ENCODE measurements around the gene TUBGCP2. TPM values are rescaled to one million over a fixed set of nuclear protein-coding genes. Genes with fewer than 3 reads are reported as not detected.

TUBGCP2 gene
- polyA plus RNA-seq, 1 donor (not counting 4 experiments of a cell fraction or from before 2014, with no cell fraction given): 55.8 TPM

- no peaks in the 10 kb centered on the region for H3K9me3 ChIP-seq (ENCODE audit: control insufficient read depth, low read depth, low read length)
- TF ChIP-seq CTCF (optimal IDR thresholded peaks at IDR 0.05 in 1 of 3, IDR thresholded peaks at IDR 0.05 in 1 of 3, conservative IDR thresholded peaks at IDR 0.05 in 1 of 3; ENCODE audit: extremely low read depth in 1 of 3, insufficient read depth in 2 of 3, low read length in 3 of 3) (no peak), EZH2 (IDR thresholded peaks at IDR 0.05; ENCODE audit: low read length) (no peak)
- no peaks in the 10 kb centered on the region for H3K79me2 ChIP-seq (ENCODE audit: control insufficient read depth, insufficient read depth, low read length)
- H3K4me1 ChIP-seq (ENCODE audit: control insufficient read depth, extremely low read depth, insufficient read depth, low read length): no peaks in the 10 kb centered on the region
- H2AFZ ChIP-seq (ENCODE audit: control insufficient read depth, low read length): no peak overlapping the region
- H4K20me1 ChIP-seq (ENCODE audit: control insufficient read depth, extremely low read depth, insufficient read depth, low read length): no peaks in the 10 kb centered on the region
- DNase-seq (ENCODE audit: low read depth, low spot score) (no peak), FAIRE-seq (no peak)
- no peak overlapping the region for H3K4me3 ChIP-seq (ENCODE audit: control insufficient read depth in 2 of 3, extremely low read depth in 1 of 3, insufficient read depth in 2 of 3, low read depth in 1 of 3, low read length in 3 of 3)
- no peaks in the 10 kb centered on the region for H3K9me1 ChIP-seq (ENCODE audit: control insufficient read depth, extremely low read depth, insufficient read depth, low read length)
- peaks cover 41% of the 10 kb centered on the region for H3K27me3 ChIP-seq (ENCODE audit: control insufficient read depth, extremely low read depth, insufficient read depth, low read length)
- H3K4me2 ChIP-seq (ENCODE audit: control insufficient read depth, extremely low read depth, insufficient read depth, low read depth, low read length): no peak overlapping the region
- no peak overlapping the region for H3K27ac ChIP-seq (ENCODE audit: control insufficient read depth, insufficient read depth, low read length)
- H3K36me3 ChIP-seq (ENCODE audit: control insufficient read depth in 2 of 2, extremely low read depth in 1 of 2, insufficient read depth in 2 of 2, low read length in 2 of 2): no peaks in the 10 kb centered on the region
- no peak overlapping the region for H3K9ac ChIP-seq (ENCODE audit: control insufficient read depth, extremely low read depth, insufficient read depth, low read length)
- dilution Hi-C loops (cut with MboI; ENCODE audit: extremely low pct_ligation_motif_present, low sequenced_read_pairs): no loop called here
Observed at GRCh38 chr10:133248334-133248715, 60.3 kb downstream of the TUBGCP2 start.

- FAIRE-seq (no peak), DNase-seq (ENCODE audit: low read depth, low spot score) (no peak)
- Histone ChIP-seq H3K79me2 (ENCODE audit: control insufficient read depth, insufficient read depth, low read length) (no peaks in the 10 kb centered on the region), H3K36me3 (ENCODE audit: control insufficient read depth in 2 of 2, extremely low read depth in 1 of 2, insufficient read depth in 2 of 2, low read length in 2 of 2) (no peaks in the 10 kb centered on the region), H3K9me1 (ENCODE audit: control insufficient read depth, extremely low read depth, insufficient read depth, low read length) (no peaks in the 10 kb centered on the region), H3K4me3 (ENCODE audit: control insufficient read depth in 2 of 3, extremely low read depth in 1 of 3, insufficient read depth in 2 of 3, low read depth in 1 of 3, low read length in 3 of 3) (no peak overlapping the region), H2AFZ (ENCODE audit: control insufficient read depth, low read length) (no peak overlapping the region), H3K9ac (ENCODE audit: control insufficient read depth, extremely low read depth, insufficient read depth, low read length) (no peak overlapping the region), H3K27me3 (ENCODE audit: control insufficient read depth, extremely low read depth, insufficient read depth, low read length) (peaks cover 46% of the 10 kb centered on the region), H3K9me3 (ENCODE audit: control insufficient read depth, low read depth, low read length) (no peaks in the 10 kb centered on the region), H3K4me1 (ENCODE audit: control insufficient read depth, extremely low read depth, insufficient read depth, low read length) (peaks cover 4% of the 10 kb centered on the region), H4K20me1 (ENCODE audit: control insufficient read depth, extremely low read depth, insufficient read depth, low read length) (no peaks in the 10 kb centered on the region), H3K27ac (ENCODE audit: control insufficient read depth, insufficient read depth, low read length) (no peak overlapping the region), H3K4me2 (ENCODE audit: control insufficient read depth, extremely low read depth, insufficient read depth, low read depth, low read length) (no peak overlapping the region)
- TF ChIP-seq CTCF (optimal IDR thresholded peaks at IDR 0.05 in 1 of 3, IDR thresholded peaks at IDR 0.05 in 1 of 3, conservative IDR thresholded peaks at IDR 0.05 in 1 of 3; ENCODE audit: extremely low read depth in 1 of 3, insufficient read depth in 2 of 3, low read length in 3 of 3) (no peak), EZH2 (IDR thresholded peaks at IDR 0.05; ENCODE audit: low read length) (no peak)
- dilution Hi-C loops (cut with MboI; ENCODE audit: extremely low pct_ligation_motif_present, low sequenced_read_pairs): no loop called here
Observed at GRCh38 chr10:133247681-133248333, 60.9 kb downstream of the TUBGCP2 start.

Measured in keratinocyte (primary cell).